ENCODE data around the gene TOGARAM2. TPM values are rescaled to one million over a fixed set of nuclear protein-coding genes. Genes with fewer than 3 reads are reported as not detected.

TOGARAM2 gene
- total and polyA plus RNA-seq, 2 of the 8 experiments (the other 6 are each of a cell fraction or from before 2014, with no cell fraction given) = 0.42 to 1.4 TPM

DNA sequence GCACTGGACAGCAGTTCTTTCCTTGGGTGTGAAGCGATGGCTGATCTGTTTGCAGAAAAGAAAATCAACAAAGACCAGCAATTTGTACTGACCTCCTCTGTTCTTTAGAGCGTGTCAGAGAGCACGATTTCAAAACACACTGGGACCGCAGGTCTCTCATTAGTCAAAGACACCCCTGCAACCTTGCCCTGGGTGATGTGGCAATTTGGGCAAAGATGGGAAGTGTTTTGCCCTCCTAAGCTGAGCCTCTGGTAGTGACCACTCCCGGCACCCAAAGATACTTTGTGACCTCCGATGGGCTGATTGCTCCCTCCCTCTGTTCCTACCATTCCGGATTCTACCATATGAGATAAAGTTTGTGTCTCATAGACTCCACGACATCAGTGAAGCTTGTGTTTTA is 115.9 kb downstream of the TOGARAM2 start:
- Histone ChIP-seq H3K4me1 (replicated peaks in 1 of 4; ENCODE audit: control insufficient read depth in 3 of 4, insufficient read depth in 4 of 4, low read length in 3 of 4) (no peaks in the 10 kb centered on the region), H2BK20ac (ENCODE audit: low read length) (no peak overlapping the region), H3K4me2 (ENCODE audit: insufficient read depth in 1 of 2, low read depth in 2 of 2, low read length in 2 of 2) (no peak overlapping the region), H3K9ac (replicated peaks in 1 of 4; ENCODE audit: extremely low read depth in 1 of 4, low read depth in 3 of 4, low read length in 3 of 4) (no peak overlapping the region), H3K14ac (ENCODE audit: insufficient read length) (no peak overlapping the region), H3K18ac (ENCODE audit: extremely low read depth, low read length) (no peak overlapping the region), H2AK5ac (ENCODE audit: low read depth, low read length) (no peak overlapping the region), H3K36me3 (ENCODE audit: control insufficient read depth in 2 of 4, insufficient read depth in 4 of 4, low read length in 3 of 4) (no peaks in the 10 kb centered on the region), H4K8ac (ENCODE audit: extremely low read depth, insufficient read depth, low read length) (no peak overlapping the region), H2AFZ (ENCODE audit: low read length) (no peak overlapping the region), H2BK5ac (ENCODE audit: low read depth, low read length) (no peak overlapping the region), H4K91ac (replicated peaks; ENCODE audit: insufficient read length, low read length) (no peak overlapping the region), H3K79me1 (ENCODE audit: low read depth, low read length) (no peaks in the 10 kb centered on the region), H3K27me3 (replicated peaks in 1 of 4; ENCODE audit: control insufficient read depth in 3 of 4, extremely low read depth in 1 of 4, insufficient read depth in 3 of 4, low read length in 3 of 4) (no peaks in the 10 kb centered on the region), H2BK15ac (ENCODE audit: low read length) (no peak overlapping the region), H3K56ac (replicated peaks; ENCODE audit: insufficient read length, low read depth, low read length) (no peak overlapping the region), H3K23me2 (ENCODE audit: low read depth, low read length) (no peaks in the 10 kb centered on the region), H3K79me2 (ENCODE audit: control insufficient read depth in 1 of 2, insufficient read depth in 2 of 2, low read length in 2 of 2) (no peaks in the 10 kb centered on the region), H3K9me3 (ENCODE audit: insufficient read depth in 2 of 2, low read depth in 1 of 2, low read length in 1 of 2) (peaks cover 3 to 6% of the 10 kb centered on the region in 2 experiments; a peak in 2 of 4 replicates), H2BK12ac (ENCODE audit: low read depth, low read length) (no peak overlapping the region), H3K27ac (ENCODE audit: low read depth, low read length) (no peak overlapping the region), H3K4ac (replicated peaks; ENCODE audit: insufficient read length, low read depth, low read length) (no peak overlapping the region), H4K5ac (ENCODE audit: insufficient read length, low read depth, low read length) (no peak overlapping the region), H4K20me1 (replicated peaks in 1 of 2; ENCODE audit: control insufficient read depth in 1 of 2, insufficient read depth in 2 of 2, low read length in 2 of 2) (no peaks in the 10 kb centered on the region), H2BK120ac (replicated peaks; ENCODE audit: low read depth, low read length) (no peak overlapping the region), H3K23ac (ENCODE audit: insufficient read length) (no peak overlapping the region), H3K4me3 (ENCODE audit: extremely low read depth in 1 of 4, insufficient read depth in 2 of 4, low read depth in 3 of 4, low read length in 4 of 4) (no peak overlapping the region)
- FAIRE-seq (no peak), DNase-seq (ENCODE audit: low read depth in 1 of 2, low spot score in 2 of 2) (no peak)
- TF ChIP-seq CHD2 (IDR thresholded peaks at IDR 0.05; ENCODE audit: low read length) (no peak), CREB1 (IDR thresholded peaks at IDR 0.05) (no peak), TAF7 (optimal IDR thresholded peaks at IDR 0.05; ENCODE audit: borderline replicate concordance, low read depth, low read length) (no peak)
- TF ChIP-seq, protein P1, sequence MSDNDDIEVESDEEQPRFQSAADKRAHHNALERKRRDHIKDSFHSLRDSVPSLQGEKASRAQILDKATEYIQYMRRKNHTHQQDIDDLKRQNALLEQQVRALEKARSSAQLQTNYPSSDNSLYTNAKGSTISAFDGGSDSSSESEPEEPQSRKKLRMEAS (IDR thresholded peaks at IDR 0.05) = no peak
- ChIA-PET POLR2A (ENCODE audit: partially characterized antibody) (no interaction called here), CTCF (ENCODE audit: partially characterized antibody) (interaction anchor here (1.2 kb wide), 1 partner anchor 10 kb away, joined by 3 read pairs; no protein-coding TSS in a partner anchor)
- WGBS, 2 experiments (ENCODE audit: extremely low coverage in 1 of 2, insufficient coverage in 1 of 2, insufficient read length in 1 of 2, insufficient replicate concordance in 2 of 2, low coverage in 1 of 2, low lambda C conversion rate in 2 of 2, missing lambda C conversion rate in 1 of 2) = 90% methylated on average over 8 of the region's 8 CpGs; no CpG with 5 or more reads in 1 of the 2 experiments

All from H1 (cell line).